Subcutaneous adipose tissue (tissue), 4 donors: Measurements from ENCODE around the gene LCA5L. TPM values are rescaled to one million over a fixed set of nuclear protein-coding genes. Genes with fewer than 3 reads are reported as not detected.

ENCODE experiments used
- total RNA-seq, 4 donors: library from RNA; depleted of rRNA; stranded (reverse); fragments of >200 nt; gene quantifications; one replicate each; pipeline ENCODE4 v1.1.0, GENCODE V29; 2016
- TF ChIP-seq, protein P1 (sequence below): fragments of 450-650 bp; IDR thresholded peaks from one replicate; pipeline ENCODE4 v1.5.1; 2016; ENCODE audit warnings: low read depth, mild to moderate bottlenecking, control low read depth, antibody characterized with exemption, moderate library complexity

LCA5L gene
- total RNA-seq, 4 donors from 2014 or later = 0.33 to 2.1 (median 0.50) TPM

- TF ChIP-seq, protein P1, sequence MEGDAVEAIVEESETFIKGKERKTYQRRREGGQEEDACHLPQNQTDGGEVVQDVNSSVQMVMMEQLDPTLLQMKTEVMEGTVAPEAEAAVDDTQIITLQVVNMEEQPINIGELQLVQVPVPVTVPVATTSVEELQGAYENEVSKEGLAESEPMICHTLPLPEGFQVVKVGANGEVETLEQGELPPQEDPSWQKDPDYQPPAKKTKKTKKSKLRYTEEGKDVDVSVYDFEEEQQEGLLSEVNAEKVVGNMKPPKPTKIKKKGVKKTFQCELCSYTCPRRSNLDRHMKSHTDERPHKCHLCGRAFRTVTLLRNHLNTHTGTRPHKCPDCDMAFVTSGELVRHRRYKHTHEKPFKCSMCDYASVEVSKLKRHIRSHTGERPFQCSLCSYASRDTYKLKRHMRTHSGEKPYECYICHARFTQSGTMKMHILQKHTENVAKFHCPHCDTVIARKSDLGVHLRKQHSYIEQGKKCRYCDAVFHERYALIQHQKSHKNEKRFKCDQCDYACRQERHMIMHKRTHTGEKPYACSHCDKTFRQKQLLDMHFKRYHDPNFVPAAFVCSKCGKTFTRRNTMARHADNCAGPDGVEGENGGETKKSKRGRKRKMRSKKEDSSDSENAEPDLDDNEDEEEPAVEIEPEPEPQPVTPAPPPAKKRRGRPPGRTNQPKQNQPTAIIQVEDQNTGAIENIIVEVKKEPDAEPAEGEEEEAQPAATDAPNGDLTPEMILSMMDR = no peak
These were observed 14.6 kb downstream of the LCA5L start for GRCh38 chr21:39430954-39431353.

GRCh38 chr21:39430457-39430856 is 15.1 kb downstream of the LCA5L start:
- TF ChIP-seq, protein P1 = no peak

DNA sequence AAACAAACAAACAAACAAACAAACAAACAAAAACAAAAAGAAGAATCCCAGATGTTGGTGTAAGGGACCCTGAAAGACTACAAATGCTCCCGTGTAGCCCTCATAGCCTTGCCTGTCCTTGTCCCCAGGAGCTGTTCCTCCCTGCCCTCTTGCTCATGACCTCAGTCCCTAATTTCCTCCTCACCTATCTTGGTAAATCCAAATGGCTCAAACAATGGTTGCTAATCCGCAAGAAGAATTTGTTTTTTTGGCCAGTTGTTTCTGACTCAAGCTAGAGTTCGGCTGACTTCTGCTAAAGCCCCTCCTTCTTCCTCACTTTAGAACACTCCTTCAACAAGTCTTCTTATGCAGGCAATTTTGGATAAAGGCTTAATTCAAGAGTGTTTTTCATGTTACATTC is 15.6 kb downstream of the LCA5L start:
- TF ChIP-seq, protein P1 = no peak

- TF ChIP-seq, protein P1 = no peak
These were observed 16.1 kb downstream of the LCA5L start for GRCh38 chr21:39429445-39429844.

GRCh38 chr21:39422527-39423241 is 22.9 kb downstream of the LCA5L start:
- TF ChIP-seq, protein P1 = no peak

GRCh38 chr21:39406065-39406464 is 39.5 kb downstream of the LCA5L start:
- TF ChIP-seq, protein P1 = no peak

- TF ChIP-seq, protein P1 = no peak
These were observed 45.4 kb downstream of the LCA5L start for GRCh38 chr21:39400173-39400572.
